Trophoblast cell (in vitro differentiated cells and primary cell): ENCODE data around the gene ZNF335.

Experiments
- DNase-seq, 2 donors: peaks; one replicate each; pipeline ENCODE4 v3.0.0-alpha.2; 2016
- H2AFZ ChIP-seq: 2 replicates; pipeline ENCODE4 v1.6.1; 2013; ENCODE audit warnings: low read length, moderate library complexity, mild to moderate bottlenecking; ENCODE audit not compliant: insufficient read depth, poor library complexity
- H2AK5ac ChIP-seq: 2 replicates; pipeline ENCODE4 v1.6.1; 2013; ENCODE audit warnings: mild to moderate bottlenecking, low read length
- H2BK120ac ChIP-seq: 2 replicates; pipeline ENCODE4 v1.6.1; 2013; ENCODE audit warnings: low read length, mild to moderate bottlenecking, moderate library complexity; ENCODE audit not compliant: insufficient read depth, poor library complexity
- H2BK12ac ChIP-seq: 2 replicates; pipeline ENCODE4 v1.6.1; 2013; ENCODE audit warnings: mild to moderate bottlenecking, low read length, moderate library complexity
- H2BK5ac ChIP-seq: 2 replicates; pipeline ENCODE4 v1.6.1; 2013; ENCODE audit warnings: low read length, low read depth, moderate library complexity, mild to moderate bottlenecking; ENCODE audit not compliant: poor library complexity
- H3K14ac ChIP-seq: 2 replicates; pipeline ENCODE4 v1.6.1; 2013; ENCODE audit warnings: mild to moderate bottlenecking, low read length
- H3K18ac ChIP-seq: 2 replicates; pipeline ENCODE4 v1.6.1; 2013; ENCODE audit warnings: mild to moderate bottlenecking, low read length
- H3K23ac ChIP-seq: 2 replicates; pipeline ENCODE4 v1.6.1; 2013; ENCODE audit warnings: low read length
- H3K27ac ChIP-seq: 2 replicates; pipeline ENCODE4 v1.5.1; 2013; ENCODE audit warnings: low read depth, mild to moderate bottlenecking, inconsistent platforms, low read length, moderate library complexity
- H3K27me3 ChIP-seq: 2 replicates; pipeline ENCODE4 v1.6.1; 2013; ENCODE audit warnings: inconsistent platforms, mild to moderate bottlenecking, low read length, moderate library complexity; ENCODE audit not compliant: insufficient read depth
- H3K36me3 ChIP-seq, 2 experiments: 1 replicate in 1 of 2; 2 replicates in 1 of 2; pipeline ENCODE4 v1.6.1; 2013; ENCODE audit warnings: low read length in 2 of 2, mild to moderate bottlenecking in 2 of 2, moderate library complexity in 1 of 2; ENCODE audit not compliant: insufficient read depth in 2 of 2, control insufficient read depth in 1 of 2
- H3K4ac ChIP-seq: 2 replicates; pipeline ENCODE4 v1.6.1; 2013; ENCODE audit warnings: low read depth, mild to moderate bottlenecking, low read length, moderate library complexity
- H3K4me1 ChIP-seq, 2 experiments: 1 replicate in 1 of 2; 2 replicates in 1 of 2; pipeline ENCODE4 v1.6.1; 2013; ENCODE audit warnings: low read length in 2 of 2, mild to moderate bottlenecking in 2 of 2, moderate library complexity in 1 of 2; ENCODE audit not compliant: insufficient read depth in 2 of 2, control insufficient read depth in 1 of 2
- H3K4me2 ChIP-seq: 2 replicates; pipeline ENCODE4 v1.6.1; 2013; ENCODE audit warnings: inconsistent platforms, mild to moderate bottlenecking, low read length, moderate library complexity
- H3K4me3 ChIP-seq: 2 replicates; pipeline ENCODE4 v1.5.1; 2013; ENCODE audit warnings: mild to moderate bottlenecking, low read depth, low read length, inconsistent platforms
- H3K79me1 ChIP-seq: one replicate; pipeline ENCODE4 v1.6.1; 2013; ENCODE audit warnings: low read length
- H3K79me2 ChIP-seq: 2 replicates; pipeline ENCODE4 v1.6.1; 2013; ENCODE audit warnings: low read length, mild to moderate bottlenecking; ENCODE audit not compliant: control insufficient read depth, insufficient read depth, poor library complexity
- H3K9ac ChIP-seq: 2 replicates; pipeline ENCODE4 v1.6.1; 2013; ENCODE audit warnings: mild to moderate bottlenecking, low read length
- H3K9me3 ChIP-seq: 2 replicates; pipeline ENCODE4 v1.6.1; 2013; ENCODE audit warnings: low read depth, mild to moderate bottlenecking, control low read depth, inconsistent platforms, low read length; ENCODE audit not compliant: insufficient read depth
- H4K12ac ChIP-seq: 2 replicates; pipeline ENCODE4 v1.6.1; 2013; ENCODE audit warnings: low read depth, mild to moderate bottlenecking, low read length, moderate library complexity
- H4K8ac ChIP-seq: 2 replicates; pipeline ENCODE4 v1.6.1; 2013; ENCODE audit warnings: low read depth, mild to moderate bottlenecking, low read length, moderate library complexity
- H4K91ac ChIP-seq: one replicate; pipeline ENCODE4 v1.6.1; 2013; ENCODE audit warnings: low read depth, mild to moderate bottlenecking, low read length, moderate library complexity
- WGBS: extraction: QIAGEN DNeasy Blood & Tissue Kit; methylation state at CpG from one replicate; pipeline ENCODE4 v1.1.7; 2013; ENCODE audit warnings: missing lambda C conversion rate; ENCODE audit not compliant: insufficient read length, insufficient coverage; ENCODE audit errors: extremely low coverage; 5-methylcytosine and 5-hydroxymethylcytosine counted together

Gene ZNF335

GRCh38 chr20:45949542-45950329, 22.3 kb downstream of the ZNF335 start:
- Histone ChIP-seq H2AK5ac (no peak overlapping the region), H3K9ac (no peak overlapping the region), H3K79me2 (no peaks in the 10 kb centered on the region), H4K91ac (no peak overlapping the region), H2AFZ (no peak overlapping the region), H3K27ac (no peak overlapping the region), H2BK12ac (no peak overlapping the region), H3K4me3 (no peak overlapping the region), H2BK120ac (no peak overlapping the region), H3K14ac (no peak overlapping the region), H4K12ac (no peak overlapping the region), H3K79me1 (no peaks in the 10 kb centered on the region), H3K23ac (no peak overlapping the region), H3K9me3 (peaks cover 3% of the 10 kb centered on the region), H2BK5ac (no peak overlapping the region), H4K8ac (no peak overlapping the region), H3K36me3 (peaks cover 91 to 92% of the 10 kb centered on the region in 2 experiments), H3K4ac (no peak overlapping the region), H3K18ac (no peak overlapping the region), H3K4me1 (no peaks in the 10 kb centered on the region), H3K27me3 (no peaks in the 10 kb centered on the region), H3K4me2 (no peak overlapping the region)
- WGBS, result no CpG with 5 or more reads among the region's 13 CpGs
- no peak for DNase-seq

GRCh38 chr20:45948742-45949541, 23.1 kb downstream of the ZNF335 start:
- Histone ChIP-seq H3K4me3 (no peak overlapping the region), H3K9me3 (peaks cover 3% of the 10 kb centered on the region), H4K12ac (no peak overlapping the region), H4K91ac (no peak overlapping the region), H2BK5ac (no peak overlapping the region), H3K4me1 (no peaks in the 10 kb centered on the region), H3K14ac (no peak overlapping the region), H3K23ac (no peak overlapping the region), H3K27ac (no peak overlapping the region), H3K36me3 (peaks cover 91 to 98% of the 10 kb centered on the region in 2 experiments), H3K27me3 (no peaks in the 10 kb centered on the region), H2AK5ac (no peak overlapping the region), H2AFZ (no peak overlapping the region), H3K79me1 (no peaks in the 10 kb centered on the region), H2BK120ac (no peak overlapping the region), H2BK12ac (no peak overlapping the region), H3K9ac (no peak overlapping the region), H3K4ac (no peak overlapping the region), H4K8ac (no peak overlapping the region), H3K18ac (no peak overlapping the region), H3K79me2 (no peaks in the 10 kb centered on the region), H3K4me2 (no peak overlapping the region)
- WGBS, result no CpG with 5 or more reads among the region's 10 CpGs
- DNase-seq, result no peak

GRCh38 chr20:45948261-45948733, 23.7 kb downstream of the ZNF335 start:
- no peaks in the 10 kb centered on the region for H3K27me3 ChIP-seq
- H3K27ac ChIP-seq, result no peak overlapping the region
- no peak overlapping the region for H3K4me2 ChIP-seq
- DNase-seq, result no peak
- no peak overlapping the region for H2BK12ac ChIP-seq
- no peak overlapping the region for H2BK120ac ChIP-seq
- no peaks in the 10 kb centered on the region for H3K79me2 ChIP-seq
- H3K4me3 ChIP-seq, result no peak overlapping the region
- H3K18ac ChIP-seq, result no peak overlapping the region
- H3K4ac ChIP-seq, result no peak overlapping the region
- WGBS, result no CpG with 5 or more reads among the region's 7 CpGs
- no peaks in the 10 kb centered on the region for H3K9me3 ChIP-seq
- no peak overlapping the region for H2BK5ac ChIP-seq
- no peaks in the 10 kb centered on the region for H3K4me1 ChIP-seq
- H3K36me3 ChIP-seq, result peaks cover 91 to 98% of the 10 kb centered on the region in 2 experiments
- no peak overlapping the region for H3K23ac ChIP-seq
- H3K79me1 ChIP-seq, result no peaks in the 10 kb centered on the region
- H4K91ac ChIP-seq, result no peak overlapping the region
- no peak overlapping the region for H2AFZ ChIP-seq
- no peak overlapping the region for H4K8ac ChIP-seq
- no peak overlapping the region for H4K12ac ChIP-seq
- no peak overlapping the region for H3K9ac ChIP-seq
- no peak overlapping the region for H3K14ac ChIP-seq
- H2AK5ac ChIP-seq, result no peak overlapping the region

GRCh38 chr20:45947110-45947866, 24.7 kb downstream of the ZNF335 start:
- Histone ChIP-seq H3K4me1 (no peaks in the 10 kb centered on the region), H3K4me2 (no peak overlapping the region), H4K8ac (no peak overlapping the region), H3K27me3 (no peaks in the 10 kb centered on the region), H3K79me1 (no peaks in the 10 kb centered on the region), H2BK120ac (no peak overlapping the region), H4K91ac (no peak overlapping the region), H3K18ac (no peak overlapping the region), H2BK12ac (no peak overlapping the region), H3K9me3 (no peaks in the 10 kb centered on the region), H3K14ac (no peak overlapping the region), H2AK5ac (no peak overlapping the region), H3K9ac (no peak overlapping the region), H2BK5ac (no peak overlapping the region), H3K23ac (no peak overlapping the region), H3K36me3 (peaks cover 85 to 95% of the 10 kb centered on the region in 2 experiments), H3K4ac (no peak overlapping the region), H3K27ac (no peak overlapping the region), H3K4me3 (no peak overlapping the region), H3K79me2 (no peaks in the 10 kb centered on the region), H4K12ac (no peak overlapping the region), H2AFZ (no peak overlapping the region)
- WGBS, result no CpG with 5 or more reads among the region's 29 CpGs
- no peak for DNase-seq
